ENCODE data around the gene CBL. TPM values are rescaled to one million over a fixed set of nuclear protein-coding genes. Genes with fewer than 3 reads are reported as not detected.

Gene CBL
- total RNA-seq, 1 experiment from 2014 or later, result 56.4 TPM

DNA sequence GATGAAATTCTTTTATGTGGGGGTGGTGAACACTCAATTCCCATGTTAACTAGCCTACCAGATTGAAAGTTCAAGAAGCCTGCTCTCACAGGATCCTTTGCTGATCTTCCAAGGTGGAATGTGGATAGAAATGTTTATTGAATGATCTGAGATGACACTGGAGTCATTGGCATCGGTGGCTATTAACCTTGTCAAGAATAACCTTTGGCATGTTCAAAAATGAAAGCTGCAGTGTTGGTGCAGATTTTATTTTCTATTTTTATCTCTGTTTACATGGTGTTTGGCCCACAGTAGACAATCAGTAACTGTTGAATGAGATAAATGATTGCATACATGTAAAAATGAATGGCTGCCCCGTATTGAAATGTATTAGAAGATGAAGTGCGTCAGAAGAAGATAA lies 91.8 kb downstream of the CBL start:
- H3K27ac Mint-ChIP-seq, result no peak overlapping the region
- no peak overlapping the region for H3K14ac ChIP-seq (ENCODE audit: insufficient read depth, low read length)

More for the DNA sequence above, 91.8 kb downstream of the CBL start:
- no peaks in the 10 kb centered on the region for H3K27me3 ChIP-seq (ENCODE audit: insufficient read depth, low read length)
- H3K9ac ChIP-seq (ENCODE audit: extremely low read depth, insufficient read length, low read length), result no peak overlapping the region
- H2BK5ac ChIP-seq (ENCODE audit: insufficient read length, low read length), result no peak overlapping the region
- no peak overlapping the region for H3K27ac ChIP-seq (ENCODE audit: insufficient read length, low read depth, low read length)
- H2BK20ac ChIP-seq (ENCODE audit: low read depth, low read length, poor library complexity, severe bottlenecking), result no peak overlapping the region
- H2BK12ac ChIP-seq (ENCODE audit: insufficient read length, low read depth, low read length), result no peak overlapping the region
- H3K4me1 Mint-ChIP-seq, result no peaks in the 10 kb centered on the region
- H4K5ac ChIP-seq (ENCODE audit: insufficient read length, low read depth, low read length), result no peak overlapping the region
- TF ChIP-seq, protein P1, sequence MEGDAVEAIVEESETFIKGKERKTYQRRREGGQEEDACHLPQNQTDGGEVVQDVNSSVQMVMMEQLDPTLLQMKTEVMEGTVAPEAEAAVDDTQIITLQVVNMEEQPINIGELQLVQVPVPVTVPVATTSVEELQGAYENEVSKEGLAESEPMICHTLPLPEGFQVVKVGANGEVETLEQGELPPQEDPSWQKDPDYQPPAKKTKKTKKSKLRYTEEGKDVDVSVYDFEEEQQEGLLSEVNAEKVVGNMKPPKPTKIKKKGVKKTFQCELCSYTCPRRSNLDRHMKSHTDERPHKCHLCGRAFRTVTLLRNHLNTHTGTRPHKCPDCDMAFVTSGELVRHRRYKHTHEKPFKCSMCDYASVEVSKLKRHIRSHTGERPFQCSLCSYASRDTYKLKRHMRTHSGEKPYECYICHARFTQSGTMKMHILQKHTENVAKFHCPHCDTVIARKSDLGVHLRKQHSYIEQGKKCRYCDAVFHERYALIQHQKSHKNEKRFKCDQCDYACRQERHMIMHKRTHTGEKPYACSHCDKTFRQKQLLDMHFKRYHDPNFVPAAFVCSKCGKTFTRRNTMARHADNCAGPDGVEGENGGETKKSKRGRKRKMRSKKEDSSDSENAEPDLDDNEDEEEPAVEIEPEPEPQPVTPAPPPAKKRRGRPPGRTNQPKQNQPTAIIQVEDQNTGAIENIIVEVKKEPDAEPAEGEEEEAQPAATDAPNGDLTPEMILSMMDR (conservative IDR thresholded peaks at IDR 0.05), result no peak
- H2BK15ac ChIP-seq (ENCODE audit: low read depth, low read length), result no peak overlapping the region
- no peak overlapping the region for H3K4ac ChIP-seq (ENCODE audit: low read depth, low read length)
- H3K18ac ChIP-seq (ENCODE audit: insufficient read length, low read depth, low read length), result no peak overlapping the region
- H3K4me1 ChIP-seq (ENCODE audit: insufficient read depth, low read length), result no peaks in the 10 kb centered on the region
- DNase-seq, result no peak
- no peak overlapping the region for H3K4me3 Mint-ChIP-seq
- H3K4me2 ChIP-seq (ENCODE audit: insufficient read depth, insufficient read length, low read length), result no peak overlapping the region
- H3K9me3 Mint-ChIP-seq, result no peaks in the 10 kb centered on the region
- no peaks in the 10 kb centered on the region for H3K79me2 ChIP-seq (ENCODE audit: insufficient read depth, low read length)
- no peaks in the 10 kb centered on the region for H4K20me1 ChIP-seq (ENCODE audit: control insufficient read depth, insufficient read depth, insufficient read length)
- no peak overlapping the region for H4K8ac ChIP-seq (replicated peaks; ENCODE audit: insufficient read length, low read depth, low read length)
- no CpG with 5 or more reads among the region's 3 CpGs for WGBS (ENCODE audit: extremely low coverage, insufficient read length, low lambda C conversion rate)
- H2AFZ ChIP-seq (ENCODE audit: low read length), result no peak overlapping the region
- H3K56ac ChIP-seq (ENCODE audit: insufficient read length, low read depth, low read length), result no peak overlapping the region
- no peaks in the 10 kb centered on the region for H3K23me2 ChIP-seq (ENCODE audit: insufficient read length, low read depth, low read length, poor library complexity, severe bottlenecking)
- no peak overlapping the region for H2AK5ac ChIP-seq (ENCODE audit: insufficient read length, low read length)
- H3T11ph ChIP-seq (ENCODE audit: low read length), result no peak overlapping the region
- no peaks in the 10 kb centered on the region for H3K27me3 Mint-ChIP-seq (ENCODE audit: low read depth)
- no peaks in the 10 kb centered on the region for H3K79me1 ChIP-seq (ENCODE audit: insufficient read depth, low read depth, low read length, poor library complexity, severe bottlenecking)
- H2BK120ac ChIP-seq (ENCODE audit: low read depth, low read length, poor library complexity, severe bottlenecking), result no peak overlapping the region
- H3K23ac ChIP-seq (ENCODE audit: insufficient read length, low read depth, low read length), result no peak overlapping the region
- no peak overlapping the region for H4K91ac ChIP-seq (ENCODE audit: insufficient read length, low read depth, low read length)
- H3K36me3 Mint-ChIP-seq (ENCODE audit: insufficient read depth in 1 of 3, low read depth in 3 of 3), result peaks cover 26 to 72% (median 65%) of the 10 kb centered on the region in 3 experiments; a peak in 6 of 7 replicates
- no peaks in the 10 kb centered on the region for H3K9me3 ChIP-seq (ENCODE audit: control insufficient read depth, low read depth, low read length)

All from H9 (cell line).